Lung microvascular endothelial cell (primary cell): Measurements from ENCODE around the gene PTTG1. TPM values are rescaled to one million over a fixed set of nuclear protein-coding genes. Genes with fewer than 3 reads are reported as not detected.

Experiments
- DNase-seq, 2 donors: peaks; one replicate each; pipeline versions ENCODE4 v3.0.0 to v3.0.0-alpha.2; 2010; ENCODE audit warnings: low read depth in 2 of 2
- total RNA-seq: library from RNA; depleted of rRNA; stranded (reverse); fragments of >200 nt; gene quantifications from 2 replicates; pipeline ENCODE4 v1.2.1, GENCODE V29; 2014

The PTTG1 gene
- total RNA-seq, 1 donor from 2014 or later = 25.8 TPM

DNA sequence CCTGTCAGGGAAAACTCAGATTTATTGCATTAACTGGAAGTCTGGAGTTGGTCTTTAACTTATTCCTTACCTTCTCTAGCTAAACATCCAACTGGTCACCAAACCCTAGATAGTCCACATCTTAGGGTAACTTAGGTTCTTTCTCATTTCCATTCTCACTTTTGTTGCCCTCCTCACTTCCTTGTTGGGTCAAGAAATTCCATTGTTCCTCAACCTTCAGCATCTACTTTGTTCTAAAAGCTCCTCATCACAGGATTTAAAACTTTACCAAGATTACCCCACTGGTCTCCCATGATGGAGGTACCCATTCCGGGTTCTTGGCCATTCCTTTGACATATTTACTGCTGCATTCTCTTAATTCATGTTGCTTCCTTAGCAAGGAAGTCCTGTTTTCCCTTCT is 32.1 kb downstream of the PTTG1 start:
- no peak for DNase-seq

DNA sequence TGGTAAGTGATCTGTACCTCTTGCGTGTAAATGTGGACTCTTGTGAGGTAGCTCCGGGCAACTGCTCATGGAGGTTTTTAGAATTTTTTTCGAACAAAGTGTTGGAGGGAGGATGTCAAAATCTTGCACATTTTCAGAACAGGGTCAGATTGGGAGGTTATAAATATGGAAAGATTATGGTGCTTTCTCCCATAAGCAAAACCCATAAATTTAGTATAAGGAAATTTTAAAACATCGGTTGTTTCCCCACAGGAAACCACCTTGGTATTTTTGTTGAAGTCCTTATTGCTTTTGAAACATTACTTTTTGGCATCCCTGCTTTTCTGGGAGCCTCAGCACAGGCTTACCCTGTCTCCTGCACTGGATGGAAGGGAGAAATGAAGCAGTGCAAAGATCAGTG is 33.9 kb downstream of the PTTG1 start:
- DNase-seq = no peak

DNA sequence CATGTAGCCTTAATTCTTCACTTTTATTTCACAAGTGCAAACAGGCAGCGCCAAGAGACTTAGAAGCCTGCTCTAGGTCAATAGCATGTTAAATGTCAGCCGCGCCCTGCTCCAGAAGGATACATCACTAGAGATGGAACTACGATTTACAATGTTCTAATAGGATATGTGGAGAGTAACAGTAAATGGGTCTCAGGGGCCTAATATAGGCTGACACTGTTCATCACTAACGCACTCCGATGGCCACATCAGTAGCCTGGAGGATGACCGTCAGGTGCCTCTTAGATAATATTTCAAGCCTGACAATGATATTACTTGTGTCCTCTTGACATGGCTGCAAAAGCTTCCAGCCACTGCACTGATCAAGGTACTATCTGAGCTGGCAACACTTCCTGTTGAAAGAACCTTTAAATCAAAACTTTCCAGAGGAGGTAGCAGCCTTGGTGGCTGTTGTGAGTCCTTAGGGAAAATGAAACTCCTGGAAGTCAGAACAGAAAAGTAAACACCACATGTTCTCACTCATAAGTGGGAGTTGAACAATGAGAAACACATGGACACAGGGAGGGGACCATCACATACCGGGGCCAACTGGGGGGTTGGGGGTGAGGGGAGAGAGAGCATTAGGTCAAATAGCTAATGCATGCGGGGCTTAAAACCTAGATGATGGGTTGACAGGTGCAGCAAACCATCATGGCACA is 35.0 kb downstream of the PTTG1 start:
- DNase-seq = no peak

- no peak for DNase-seq
Measured at GRCh38 chr5:160457252-160457651, 35.6 kb downstream of the PTTG1 start.

GRCh38 chr5:160458806-160459800 is 37.4 kb downstream of the PTTG1 start:
- DNase-seq = peak in 1 of 2 donors; percentile 27

DNA sequence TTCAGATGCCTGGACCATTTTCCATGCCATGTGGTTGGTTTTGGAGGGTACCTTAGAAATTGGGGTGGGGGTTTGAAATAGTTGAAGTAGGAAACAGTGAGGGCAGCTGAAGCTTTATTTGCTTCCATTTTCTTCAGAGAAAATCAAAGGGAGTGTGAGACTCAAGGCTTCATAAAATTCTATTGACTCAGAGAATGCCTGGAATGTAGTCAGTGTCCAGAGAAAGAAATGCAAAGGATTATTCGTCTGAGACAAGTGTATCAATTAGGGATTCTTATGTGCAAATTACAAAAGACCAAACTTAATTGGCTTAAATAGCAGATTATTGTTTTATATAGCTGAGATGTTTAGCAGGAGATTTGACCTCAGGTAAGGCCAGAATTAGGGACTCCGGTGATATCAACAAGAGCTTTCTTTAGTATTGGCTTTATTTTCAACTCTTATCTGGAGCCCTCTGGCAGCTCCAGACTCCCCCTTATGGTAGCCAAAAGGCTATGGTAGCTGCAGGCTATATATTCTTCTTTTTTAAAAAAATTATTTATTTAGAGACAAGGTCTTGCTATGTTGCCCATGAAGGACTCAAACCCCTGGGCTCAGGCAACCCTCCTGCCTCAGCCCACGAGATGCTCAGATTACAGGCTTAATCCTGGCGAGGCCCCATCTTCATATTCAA is 38.9 kb downstream of the PTTG1 start:
- peak; percentile 25 to 40 for DNase-seq

- DNase-seq = no peak
Measured at GRCh38 chr5:160461378-160461777, 39.7 kb downstream of the PTTG1 start.

DNA sequence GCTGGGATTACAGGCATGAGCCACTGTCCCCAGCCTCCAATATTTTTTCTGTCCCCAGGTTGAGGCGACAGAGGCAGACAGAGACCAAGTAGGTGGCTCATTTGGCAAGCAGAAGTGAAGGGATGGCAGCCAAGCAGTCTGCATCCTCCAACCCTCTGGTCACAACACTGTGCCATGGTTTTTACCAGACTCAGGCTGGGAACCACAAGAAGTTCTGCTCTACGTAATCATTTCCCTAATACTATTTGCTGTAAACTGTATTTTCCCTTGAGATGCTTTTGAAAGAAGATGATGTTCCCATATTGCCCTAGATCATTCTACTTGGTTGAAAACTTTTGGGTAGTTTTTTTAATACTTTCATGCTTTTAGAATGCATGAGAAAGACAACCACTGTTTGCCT is 40.5 kb downstream of the PTTG1 start:
- no peak for DNase-seq

DNA sequence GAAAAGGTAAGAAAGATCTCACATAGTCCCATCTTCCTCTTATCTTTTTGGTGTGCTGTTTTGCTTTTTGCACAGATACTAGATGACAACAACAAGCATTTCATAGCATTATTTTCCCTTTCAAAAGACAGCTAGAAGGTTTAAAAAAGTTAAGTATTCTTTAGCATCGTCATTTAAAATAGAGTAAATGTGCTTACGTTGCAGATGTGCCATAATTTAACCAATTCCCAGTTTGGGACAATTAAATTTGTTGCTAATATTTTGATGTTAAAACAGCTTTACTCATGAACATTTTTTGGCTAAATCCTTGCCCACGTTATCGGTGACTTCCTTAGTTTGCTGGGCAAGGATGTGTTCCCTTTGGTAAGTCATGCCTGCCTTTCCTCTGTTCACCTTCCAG is 41.6 kb downstream of the PTTG1 start:
- no peak for DNase-seq

GRCh38 chr5:160463740-160464465 is 42.2 kb downstream of the PTTG1 start:
- peak; percentile 91 to 96 for DNase-seq

- DNase-seq = no peak
Measured at GRCh38 chr5:160464466-160464797, 42.8 kb downstream of the PTTG1 start.

GRCh38 chr5:160466116-160466515 is 44.5 kb downstream of the PTTG1 start:
- no peak for DNase-seq

GRCh38 chr5:160466889-160467554 is 45.4 kb downstream of the PTTG1 start:
- DNase-seq = peak; percentile 24 to 59

DNA sequence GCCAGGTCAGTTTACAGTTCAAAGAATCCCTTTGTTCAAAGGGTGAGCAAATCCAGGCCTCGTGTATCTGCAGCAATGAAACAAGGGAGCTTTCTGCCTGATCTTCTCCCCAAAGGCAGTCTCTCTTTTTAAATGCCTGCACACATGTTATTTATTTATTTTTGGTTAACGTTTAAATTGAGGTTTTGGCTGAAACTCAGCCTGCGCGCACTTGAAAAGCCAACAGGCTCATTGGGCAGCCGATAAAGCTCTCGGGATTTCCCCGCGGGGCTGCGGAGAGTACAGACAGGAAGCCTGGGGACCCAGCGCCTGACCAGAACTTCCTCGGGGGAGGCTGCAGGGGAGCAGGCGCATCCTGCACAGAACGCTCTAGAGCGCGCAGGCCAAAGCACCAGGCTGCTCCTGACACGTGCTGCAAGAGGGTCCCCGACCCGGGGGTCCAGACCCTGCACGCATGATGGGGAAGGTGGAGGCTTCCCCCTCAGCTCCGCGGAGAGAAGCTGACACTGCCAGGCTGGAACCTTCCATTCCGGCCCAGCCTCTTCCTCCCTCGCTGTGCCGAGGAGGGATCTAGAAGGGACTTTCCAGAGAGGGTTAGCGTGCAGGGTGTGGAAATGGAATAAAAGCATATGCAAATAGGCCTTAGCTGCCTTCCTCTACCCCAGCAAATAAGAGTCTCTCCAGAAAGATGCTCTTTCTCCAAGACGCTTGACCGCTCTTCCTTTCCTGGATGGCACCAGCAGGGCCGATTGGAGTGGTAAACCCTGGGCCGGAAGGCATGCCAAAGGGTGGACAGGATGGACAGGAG is 46.1 kb downstream of the PTTG1 start:
- peak; percentile 96 for DNase-seq

DNA sequence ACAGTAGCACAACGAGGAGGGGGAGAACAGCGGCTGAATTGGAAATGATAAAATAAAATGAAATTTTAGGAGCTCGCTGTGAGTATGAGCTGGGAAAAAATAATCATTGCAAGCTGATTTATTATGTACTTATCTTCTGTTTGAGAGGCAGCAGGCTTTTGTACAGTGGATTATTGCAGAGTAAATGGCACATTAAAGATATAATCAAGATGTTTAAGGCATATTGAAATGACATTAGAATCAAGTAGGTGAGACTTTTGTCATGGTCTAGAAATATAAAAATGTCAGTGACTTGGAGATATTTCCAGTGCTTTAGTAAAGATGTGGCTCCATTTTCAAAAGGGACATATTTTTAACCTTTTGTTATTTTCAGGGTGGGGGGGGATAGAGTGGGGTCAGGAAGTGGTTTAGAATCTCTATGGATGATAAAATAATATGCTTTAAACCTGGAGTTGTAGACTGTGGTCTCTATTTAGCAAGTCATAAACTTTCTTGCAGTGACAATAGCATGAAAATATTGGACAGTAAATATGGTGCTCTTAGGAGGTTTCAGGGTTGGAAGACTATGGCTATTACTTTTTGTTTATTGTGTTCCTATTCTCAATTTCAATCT is 46.8 kb downstream of the PTTG1 start:
- DNase-seq = no peak

- DNase-seq = no peak
Measured at GRCh38 chr5:160469156-160470144, 47.8 kb downstream of the PTTG1 start.

DNA sequence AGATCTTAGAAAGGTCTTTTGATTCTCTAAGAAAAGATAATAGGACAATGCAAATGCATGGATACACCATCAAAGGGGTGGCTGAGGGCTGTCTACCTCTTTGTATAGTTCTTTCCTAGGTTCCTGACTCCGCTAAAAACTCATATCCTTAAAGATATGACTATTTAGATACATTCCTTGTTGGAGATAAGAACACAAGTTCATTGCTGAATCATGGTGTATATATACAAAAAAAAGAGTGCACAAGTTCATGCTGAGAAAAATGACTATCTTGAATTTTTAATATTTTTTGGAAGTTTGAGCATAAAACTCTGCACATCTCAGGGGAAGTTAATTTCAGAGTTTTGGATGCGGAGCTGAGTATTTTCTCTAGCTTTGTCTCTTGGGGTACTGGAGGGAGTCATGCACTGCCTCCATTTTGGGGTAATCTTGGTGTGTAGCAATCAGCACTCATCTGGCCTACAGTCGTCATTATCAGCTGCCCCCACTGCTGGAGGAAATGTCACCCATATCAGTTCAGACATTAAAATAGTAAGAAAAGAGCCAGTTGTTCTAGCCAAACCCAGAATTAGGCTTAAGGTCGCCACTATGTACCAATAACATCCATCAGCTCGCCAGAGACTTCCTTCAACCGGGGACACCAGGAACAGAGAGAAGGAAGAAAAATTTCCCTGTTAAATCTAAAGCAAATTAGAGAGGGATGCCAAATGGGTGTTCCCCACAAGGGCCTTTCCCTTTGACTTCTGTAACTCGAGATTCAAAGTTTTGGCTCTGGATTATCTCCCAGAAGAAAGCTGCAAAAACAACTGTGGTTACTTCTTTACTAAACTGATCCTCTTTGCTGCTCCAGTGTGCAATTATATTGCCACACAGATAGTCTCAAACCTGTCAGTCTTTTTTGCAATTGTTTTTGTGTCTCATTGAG is 49.0 kb downstream of the PTTG1 start:
- DNase-seq = no peak
